Fibroblast of peridontal ligament (primary cell): ENCODE results near the gene SLC25A23.
"Not testable (repeated sequence)": the region's sequence is repeated elsewhere in the genome, so short reads cannot be mapped to it uniquely, and the experiment has no call there.

Source experiments
- DNase-seq: peaks from one replicate; pipeline ENCODE4 v3.0.0-alpha.2; 2010; ENCODE audit errors: extremely low read depth

The SLC25A23 gene

DNA sequence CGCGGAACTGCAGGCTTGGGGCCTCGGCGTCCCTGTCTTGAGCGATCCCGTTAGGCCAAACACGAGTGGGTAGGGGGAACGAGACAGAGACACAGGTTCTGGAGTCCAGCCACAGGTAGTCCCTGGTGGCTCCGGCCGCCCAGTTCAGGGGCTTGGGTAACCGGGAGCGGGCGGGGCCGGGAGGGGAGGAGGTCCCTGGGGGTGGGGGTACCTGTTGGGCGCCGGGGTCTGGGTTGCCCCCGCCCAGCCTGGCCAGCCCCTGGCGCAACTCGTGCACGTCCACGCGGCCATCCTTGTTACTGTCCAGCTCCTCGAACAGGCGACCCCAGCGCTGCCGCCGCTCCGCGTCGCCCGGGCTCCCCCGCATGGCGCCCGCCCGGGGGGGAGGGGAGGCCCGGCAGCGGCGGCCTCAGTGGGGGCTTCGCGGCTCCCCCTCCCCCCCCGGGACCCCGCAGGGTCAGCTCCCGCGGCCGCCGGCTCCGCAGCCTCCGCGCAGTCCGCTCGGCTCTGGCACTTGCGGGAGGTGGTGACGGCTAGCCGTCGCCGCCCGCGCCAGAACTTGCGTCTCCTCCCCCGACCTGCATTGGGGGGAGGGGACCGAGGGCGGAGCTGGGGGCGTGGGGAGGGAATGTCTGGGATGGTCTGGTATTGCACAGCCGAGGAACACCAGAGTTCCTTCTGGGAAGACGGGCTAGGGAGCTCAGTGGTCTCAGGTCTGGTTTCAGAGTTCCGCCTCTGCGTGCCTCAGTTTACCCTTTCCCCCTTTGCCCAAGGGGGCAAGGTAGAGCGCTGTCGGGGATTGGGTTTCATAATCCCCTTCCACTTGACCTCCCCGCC, at the start of gene SLC25A23:
TSS of gene SLC25A23 (minus strand) at position 531 of the 837 bp plus-strand sequence. CDS start at position 367, 164 bp downstream.
- DNase-seq: peak; percentile 47

DNA sequence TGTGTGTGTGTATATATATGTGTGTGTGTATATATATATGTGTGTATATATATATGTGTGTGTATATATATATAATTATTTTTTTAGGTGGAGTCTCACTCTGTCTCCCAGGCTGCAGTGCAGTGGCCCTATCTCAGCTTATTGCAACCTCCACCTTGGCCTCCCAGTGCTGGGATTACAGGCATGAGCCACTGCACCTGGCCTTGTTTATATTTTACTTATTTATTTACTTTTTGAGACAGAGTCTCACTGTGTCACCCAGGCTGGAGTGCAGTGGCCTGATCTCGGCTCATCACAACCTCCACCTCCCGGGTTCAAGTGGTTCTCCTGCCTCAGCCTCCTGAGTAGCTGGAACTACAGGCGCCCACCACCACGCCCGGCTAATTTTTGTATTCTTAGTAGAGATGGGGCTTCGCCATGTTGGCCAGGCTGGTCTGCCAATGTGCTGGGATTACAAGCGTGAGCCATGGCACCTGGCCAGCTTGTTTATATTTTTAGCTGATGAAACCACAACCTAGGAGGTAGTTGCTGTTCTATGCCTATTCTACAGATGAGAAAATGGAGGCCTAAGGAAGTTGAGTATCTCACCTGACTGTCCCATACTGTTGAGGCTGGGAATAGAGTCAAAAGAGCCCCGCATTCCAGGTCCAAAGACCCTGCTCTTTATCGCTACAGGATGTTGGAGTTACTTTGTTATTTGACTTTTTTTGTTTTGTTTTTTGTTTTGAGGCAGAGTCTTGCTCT, 48.6 kb upstream of the SLC25A23 start:
- DNase-seq: not testable (repeated sequence)

DNA sequence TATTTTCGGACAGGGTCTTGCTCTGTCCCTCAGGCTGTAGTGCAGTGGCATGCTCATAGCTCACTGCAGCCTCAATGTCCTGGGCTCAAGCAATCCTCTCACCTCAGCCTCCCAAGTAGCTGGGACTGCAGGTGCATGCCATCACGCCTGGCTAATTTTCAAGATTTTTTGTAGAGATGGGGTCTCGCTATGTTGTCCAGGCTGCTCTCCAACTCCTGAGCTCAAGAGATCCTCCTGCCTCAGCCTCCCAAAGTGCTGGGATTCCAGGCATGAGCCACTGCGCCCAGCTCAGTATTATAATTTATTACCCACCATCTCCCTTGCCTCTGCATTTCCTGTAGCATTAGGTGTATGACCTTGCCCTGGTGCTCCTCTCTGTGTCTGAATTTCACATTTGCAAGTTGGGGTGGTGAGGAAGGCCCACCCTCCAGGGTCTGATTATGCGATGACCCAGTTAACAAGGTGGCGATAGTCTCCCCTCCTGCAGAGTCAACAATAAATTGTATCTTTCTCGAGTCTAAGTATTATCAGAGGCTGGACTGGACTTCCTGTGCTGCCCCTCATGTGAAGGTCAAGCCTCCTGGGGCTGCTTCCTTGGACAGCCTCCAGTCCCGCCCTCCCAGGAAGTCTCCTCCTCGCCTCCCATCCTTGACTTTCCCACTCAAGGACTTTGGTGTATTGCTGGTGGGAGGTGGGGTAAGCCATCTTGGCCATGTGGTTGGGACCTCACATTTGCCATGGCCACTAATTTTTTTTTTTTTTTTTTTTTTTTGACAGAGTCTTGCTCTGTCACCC, 44.0 kb upstream of the SLC25A23 start:
- DNase-seq: no peak

DNA sequence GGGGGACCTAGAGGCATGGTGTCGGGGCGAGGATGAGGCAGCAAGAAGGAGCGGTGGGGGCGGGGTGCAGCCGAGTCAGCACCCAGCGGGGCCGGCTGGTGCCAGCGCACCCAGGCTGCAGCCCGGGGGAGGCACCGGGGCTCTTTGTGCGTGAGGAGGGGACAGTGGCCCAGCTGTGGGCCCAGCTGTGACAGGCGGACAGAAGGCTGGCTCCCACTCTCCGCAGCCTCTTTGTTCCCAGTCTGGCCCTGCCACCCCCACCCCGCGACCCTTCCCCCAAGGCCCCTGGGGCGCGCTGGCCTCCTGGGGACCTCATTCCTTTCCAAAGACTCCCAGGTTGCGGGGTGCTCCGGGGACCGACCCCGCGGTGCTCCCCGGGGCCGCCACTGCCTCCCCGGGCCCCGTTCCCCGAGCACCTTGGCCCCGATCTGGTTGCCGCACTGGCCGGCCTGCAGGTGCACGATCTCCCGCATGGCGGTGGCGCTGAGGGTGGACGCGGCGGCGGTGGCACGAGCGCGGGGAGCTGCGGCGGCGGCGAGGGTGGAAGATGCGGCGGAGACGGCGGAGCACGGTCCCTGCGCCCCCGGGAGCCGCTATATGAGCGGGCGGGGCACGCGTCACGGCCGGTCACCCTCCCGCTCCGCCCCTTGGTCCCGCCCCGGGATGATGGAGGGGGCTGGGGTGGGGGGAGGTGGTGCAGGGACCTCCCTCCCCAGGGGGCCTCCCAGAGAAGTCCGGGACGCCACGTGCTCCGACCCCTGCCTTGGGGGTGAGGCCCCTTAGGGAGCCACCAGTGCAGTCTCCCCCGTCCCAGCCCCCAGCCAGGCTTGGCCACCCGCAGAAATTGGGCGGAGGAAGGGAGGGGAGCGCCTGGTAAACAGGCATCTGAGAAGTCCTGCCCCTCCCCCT, 42.4 kb upstream of the SLC25A23 start, which contains the start of gene TUBB4A:
TSS of gene TUBB4A (minus strand) at position 570 of the 909 bp plus-strand sequence. CDS start at position 473, 97 bp downstream.
- no peak for DNase-seq

DNA sequence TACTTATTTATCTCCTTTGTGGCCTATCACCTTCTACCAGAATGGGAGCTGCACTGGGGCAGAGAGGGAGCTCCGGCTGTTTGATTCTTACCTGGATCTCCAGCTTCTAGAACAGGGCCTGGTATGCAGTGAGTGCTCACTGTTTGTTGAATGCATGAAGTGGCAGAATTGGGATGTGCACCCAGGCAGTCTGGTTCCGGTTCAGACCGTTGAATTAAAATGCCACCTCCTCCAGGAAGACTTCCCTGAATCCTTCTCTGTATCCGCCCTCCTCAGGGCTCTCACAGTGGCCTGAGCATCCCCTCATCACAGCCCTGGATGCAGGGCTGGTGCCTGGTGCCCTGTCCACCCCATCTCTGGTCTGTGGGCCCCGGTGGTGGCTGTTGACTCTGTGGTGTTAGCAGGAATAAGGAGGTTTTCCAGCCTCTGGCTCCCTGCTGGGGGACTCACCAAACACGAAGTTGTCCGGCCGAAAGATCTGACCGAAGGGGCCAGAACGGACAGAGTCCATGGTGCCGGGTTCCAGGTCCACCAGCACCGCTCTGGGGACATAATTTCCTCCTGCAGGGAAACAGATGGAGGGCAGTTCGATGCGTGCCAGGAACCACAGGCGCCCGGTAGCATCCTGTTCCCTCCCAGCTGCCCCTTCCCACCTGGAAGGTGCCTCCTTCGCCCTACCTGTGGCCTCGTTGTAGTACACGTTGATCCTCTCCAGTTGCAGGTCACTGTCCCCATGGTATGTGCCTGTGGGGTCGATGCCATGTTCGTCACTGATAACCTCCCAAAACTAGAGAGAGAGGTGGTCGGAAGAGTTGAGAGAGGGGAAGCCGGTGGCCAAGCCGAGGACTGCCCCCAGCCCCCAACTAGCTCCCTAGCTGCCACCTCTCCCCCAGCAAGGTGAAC, 41.5 kb upstream of the SLC25A23 start:
- DNase-seq: no peak

DNA sequence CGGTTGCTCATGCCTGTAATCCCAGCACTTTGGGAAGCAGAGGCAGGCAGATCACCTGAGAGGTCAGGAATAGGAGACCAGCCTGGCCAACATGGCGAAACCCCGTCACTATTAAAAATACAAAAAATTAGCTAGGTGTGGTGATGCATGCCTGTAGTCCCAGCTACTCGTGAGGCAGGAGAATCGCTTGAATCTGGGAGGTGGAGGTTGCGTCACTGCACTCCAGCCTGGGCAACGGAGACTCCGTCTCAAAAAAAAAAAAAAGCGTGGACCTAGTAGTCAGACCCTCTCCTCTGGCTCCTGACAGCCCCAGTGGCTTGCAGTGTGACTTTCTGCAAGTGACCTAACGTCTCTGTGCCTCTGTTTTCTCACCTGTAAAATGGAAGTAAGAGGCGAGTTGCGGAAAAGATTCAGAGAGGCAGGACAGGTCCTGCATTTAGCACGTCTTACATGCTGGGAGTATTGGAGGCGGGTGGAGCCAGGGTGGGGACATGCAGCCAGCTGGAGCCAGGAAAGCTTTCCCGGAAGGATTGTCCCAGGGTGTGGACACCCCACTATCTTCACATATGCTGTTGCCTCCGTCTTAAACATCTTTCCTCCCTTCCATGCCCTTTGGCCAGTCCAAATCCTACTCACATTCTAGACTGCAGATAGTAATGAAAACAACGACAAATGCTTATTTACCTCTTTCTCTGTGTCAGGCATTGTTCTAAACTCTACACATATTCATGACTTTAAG, 39.6 kb upstream of the SLC25A23 start:
- no peak for DNase-seq

DNA sequence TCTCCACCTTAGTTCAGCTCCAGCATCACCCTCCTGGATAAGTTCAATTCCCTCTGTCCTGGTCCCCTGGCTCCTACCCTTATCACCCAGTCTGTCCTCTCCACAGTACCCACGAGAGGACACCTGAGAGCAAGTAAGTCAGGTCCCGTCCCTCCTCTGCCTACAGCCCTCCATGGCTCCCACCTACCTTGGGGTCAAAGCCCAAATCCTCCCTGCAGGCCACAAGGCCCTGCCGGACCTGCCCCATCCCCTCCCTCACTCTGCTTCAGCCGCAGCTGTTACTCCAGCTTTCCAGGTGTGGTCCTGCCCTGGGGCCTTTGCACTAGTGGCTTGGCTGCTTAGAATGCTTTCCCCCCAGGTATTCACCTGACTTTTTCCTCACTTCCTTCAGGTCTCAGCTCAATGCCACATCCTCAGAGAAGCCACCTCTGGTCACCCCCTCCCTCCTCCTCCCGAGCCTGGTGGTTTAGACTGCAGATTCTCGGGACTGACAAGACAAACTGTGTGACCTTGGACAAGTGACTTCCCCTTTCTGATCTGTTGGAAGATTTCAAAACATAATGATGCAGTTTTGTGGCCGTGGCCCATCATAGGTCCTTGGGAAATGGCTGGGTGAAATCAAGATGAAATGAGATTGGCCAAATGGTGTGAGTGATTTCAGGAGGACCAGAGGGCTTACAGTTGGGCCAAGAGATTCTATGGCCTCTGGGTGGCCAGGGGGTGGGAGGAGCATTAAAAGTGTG, 38.9 kb upstream of the SLC25A23 start:
- DNase-seq: no peak

DNA sequence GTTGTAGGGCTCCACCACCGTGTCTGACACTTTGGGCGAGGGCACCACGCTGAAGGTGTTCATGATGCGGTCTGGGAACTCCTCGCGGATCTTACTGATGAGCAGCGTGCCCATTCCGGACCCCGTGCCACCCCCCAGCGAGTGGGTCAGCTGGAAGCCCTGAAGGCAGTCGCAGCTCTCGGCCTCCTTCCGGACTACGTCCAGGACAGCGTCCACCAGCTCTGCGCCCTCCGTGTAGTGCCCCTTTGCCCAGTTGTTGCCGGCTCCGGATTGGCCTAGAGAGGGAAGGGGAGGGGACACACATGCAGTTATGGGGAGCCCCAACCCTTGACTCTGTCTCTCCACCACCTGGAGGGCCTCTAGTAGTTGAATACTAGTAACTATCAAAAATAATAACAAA, 36.4 kb upstream of the SLC25A23 start:
- DNase-seq: no peak

DNA sequence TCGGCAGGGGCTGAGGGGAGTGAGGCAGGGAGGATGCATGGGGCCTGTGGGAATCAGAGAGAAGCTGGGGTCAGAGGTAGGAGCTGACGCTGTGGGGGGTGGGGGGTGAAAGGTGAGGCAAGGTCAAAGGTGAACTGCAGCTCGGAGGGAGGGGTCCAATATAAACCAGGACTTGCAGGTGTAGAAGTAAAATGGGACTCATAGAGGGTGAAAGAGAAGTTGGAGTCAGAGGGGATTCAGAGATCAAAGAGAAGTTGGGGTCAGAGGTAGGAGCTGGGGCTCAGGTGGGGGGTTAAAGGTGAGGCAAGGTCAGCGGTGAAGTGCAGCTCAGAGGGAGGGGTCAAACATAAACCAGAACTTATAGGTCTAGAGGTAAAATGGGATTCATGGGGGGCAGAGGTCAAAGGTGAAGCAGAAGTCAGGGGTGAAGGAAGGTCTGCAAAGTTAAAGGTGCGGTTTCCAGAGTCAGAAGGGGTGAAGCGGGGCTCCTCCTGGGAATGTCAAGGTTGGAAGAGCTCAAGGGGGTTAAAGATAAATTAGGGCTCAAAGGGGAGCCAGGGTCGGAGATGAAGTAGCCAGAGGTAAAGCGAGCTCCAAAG, 34.9 kb upstream of the SLC25A23 start:
- DNase-seq: no peak

DNA sequence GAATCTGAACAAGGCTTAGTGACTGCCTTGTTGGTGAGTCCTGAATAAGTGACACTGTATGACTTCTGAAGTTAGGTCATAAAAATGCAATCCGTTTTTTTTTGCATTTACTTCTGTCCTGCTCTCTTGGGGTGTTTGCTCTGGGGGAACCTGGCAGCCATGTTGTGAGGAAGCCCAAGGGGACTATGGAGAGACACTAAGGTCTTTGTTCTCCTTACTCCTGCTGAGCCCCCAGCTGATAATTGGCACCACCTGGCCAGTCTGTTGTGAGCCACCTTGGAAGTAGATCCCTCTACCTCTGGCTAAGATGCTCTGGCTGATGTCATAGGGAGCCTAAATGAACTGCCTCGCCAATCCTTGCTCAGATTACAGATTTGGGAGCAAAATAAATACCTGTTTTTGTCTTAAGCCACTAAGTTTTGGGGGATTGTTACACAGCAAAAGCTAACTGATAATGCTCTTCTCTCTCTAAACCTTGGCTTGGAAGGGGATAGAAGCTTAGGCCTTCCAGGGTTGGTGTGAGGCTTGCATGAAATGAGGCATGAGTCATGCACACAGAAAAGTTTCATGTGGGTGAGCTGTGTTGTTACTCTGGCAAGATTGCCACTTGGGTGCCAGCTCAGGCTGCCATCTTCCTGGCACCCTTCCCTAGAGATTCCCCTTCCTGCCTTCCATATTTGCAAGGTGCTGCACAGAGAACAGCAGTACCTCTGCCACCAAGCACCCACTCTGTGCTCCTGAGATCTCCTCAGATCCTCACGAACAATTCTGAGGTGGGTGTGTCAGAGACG, 32.4 kb upstream of the SLC25A23 start:
- no peak for DNase-seq

DNA sequence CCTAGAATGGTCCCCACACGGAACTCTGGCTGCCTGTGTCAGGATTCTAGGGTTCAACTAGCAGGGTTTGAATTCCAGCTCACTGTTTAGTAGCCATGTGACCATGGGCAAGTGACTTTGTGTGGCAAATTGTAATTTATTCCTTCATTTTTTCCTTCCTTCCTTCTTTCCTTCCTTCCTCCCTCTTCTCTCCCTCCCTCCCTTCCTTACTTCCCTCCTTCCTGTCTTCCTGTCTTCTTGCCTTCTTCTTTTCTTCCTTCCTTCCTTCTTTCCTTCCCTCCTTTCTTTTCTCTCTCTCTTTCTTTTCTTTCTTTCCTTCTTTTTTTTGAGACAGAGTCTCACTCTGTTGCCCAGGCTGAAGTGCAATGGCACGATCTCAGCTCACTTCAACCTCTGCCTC, 30.5 kb upstream of the SLC25A23 start:
- no peak for DNase-seq

DNA sequence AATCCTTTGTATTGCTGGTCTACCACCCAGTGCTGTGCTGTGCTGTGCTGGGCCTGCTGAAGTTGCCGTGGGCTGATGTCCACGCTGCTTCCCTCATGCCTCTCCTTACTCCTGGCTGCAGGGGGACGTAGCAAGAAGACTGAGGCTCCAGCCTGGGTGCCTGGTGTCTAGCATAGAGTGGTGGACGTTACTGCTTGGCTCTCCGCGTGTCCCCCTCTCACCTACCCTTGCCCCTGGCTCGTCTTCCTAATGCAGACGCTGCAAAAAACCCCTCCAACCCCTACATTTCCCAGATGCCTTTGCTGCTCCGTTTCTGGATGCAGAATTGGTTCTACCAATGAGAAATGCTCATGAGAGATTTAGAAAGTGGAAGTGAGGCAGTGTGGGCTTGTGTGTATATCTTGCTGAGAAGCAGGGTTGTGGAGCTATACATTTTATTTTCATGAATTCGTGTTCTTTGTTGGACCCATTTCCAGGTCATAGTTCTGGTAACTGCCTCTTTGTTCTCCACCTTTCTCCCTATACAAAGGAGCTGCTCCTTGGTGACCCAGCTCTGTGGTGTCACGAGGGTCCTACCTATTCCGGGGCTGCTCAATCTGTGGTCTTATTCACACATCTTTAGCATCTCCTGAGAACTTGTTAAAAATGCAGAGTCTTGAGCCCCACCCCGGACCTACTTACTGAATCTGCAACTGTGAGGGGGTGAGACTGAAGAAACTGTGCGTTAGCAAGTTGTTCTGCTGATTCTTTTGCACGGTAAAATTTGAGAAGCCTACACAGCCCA, 29.9 kb upstream of the SLC25A23 start:
- no peak for DNase-seq

DNA sequence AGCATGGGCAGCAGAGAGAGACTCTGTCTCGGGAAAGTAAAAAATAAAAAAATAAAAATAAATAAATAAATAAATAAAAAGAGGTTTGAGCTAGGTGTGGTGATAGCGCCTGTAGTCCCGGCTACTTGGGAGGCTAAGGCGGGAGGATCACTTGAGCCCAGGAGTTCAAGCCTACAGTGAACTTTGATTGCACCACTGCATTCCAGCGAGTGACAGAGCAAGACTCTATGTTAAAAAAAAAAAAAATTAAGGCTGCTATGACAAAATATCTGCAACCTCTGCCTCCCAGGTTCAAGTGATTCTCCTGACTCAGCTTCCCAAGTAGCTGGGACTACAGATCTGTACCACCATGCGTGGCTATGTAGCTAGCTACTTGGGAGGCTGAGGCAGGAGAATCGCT, 25.2 kb upstream of the SLC25A23 start:
- no peak for DNase-seq

DNA sequence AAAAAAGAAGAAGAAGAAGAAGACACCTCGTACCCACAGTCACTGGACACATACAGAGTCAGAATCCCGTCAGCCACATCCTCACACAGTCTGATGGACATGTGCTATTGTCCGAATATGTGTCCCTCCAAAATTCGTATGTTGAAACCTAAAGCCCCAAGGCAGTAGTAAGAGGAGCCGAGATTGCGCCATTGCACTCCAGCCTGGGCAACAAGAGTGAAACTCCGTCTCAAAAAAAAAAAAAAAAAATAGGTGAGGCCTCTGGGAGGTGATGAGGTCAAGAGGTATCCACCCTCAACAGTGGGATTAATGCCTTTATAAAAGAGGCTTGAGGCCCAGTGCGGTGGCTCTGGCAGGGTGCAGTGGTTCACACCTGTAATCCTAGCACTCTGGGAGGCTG, 24.6 kb upstream of the SLC25A23 start:
- DNase-seq: no peak

DNA sequence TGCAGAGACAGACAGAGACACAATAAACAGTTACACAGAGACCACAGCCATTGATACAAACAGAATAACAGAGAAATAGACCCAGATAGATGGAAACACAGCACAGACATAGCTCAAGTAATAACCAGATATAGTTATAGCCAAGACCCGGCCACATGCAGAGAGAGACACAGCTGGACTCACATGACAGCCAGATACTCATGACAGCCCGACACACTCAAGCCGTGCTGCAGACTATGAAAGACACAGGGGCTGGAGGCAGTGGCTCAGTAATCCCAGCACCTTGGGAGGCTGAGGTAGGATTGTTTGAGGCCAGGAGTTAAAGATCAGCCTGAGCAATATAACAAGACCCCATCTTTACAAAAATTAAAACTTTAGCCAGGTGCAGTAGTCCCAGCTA, 23.6 kb upstream of the SLC25A23 start:
- no peak for DNase-seq

DNA sequence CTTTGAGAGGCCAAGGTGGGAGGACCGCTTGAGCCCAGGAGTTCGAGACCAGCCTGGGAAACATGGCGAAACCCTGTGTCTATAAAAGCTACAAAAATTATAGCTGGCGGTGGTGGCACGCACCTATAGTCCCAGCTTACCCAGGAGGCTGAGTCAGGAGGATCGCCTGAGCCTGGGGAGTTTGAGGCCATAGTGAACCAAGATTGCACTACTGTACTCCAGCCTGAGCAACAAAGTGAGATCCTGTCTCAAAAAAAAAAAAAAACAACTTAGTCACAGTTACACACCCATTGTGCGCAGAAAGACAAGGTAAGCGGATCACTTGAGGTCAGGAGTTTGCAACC, 22.7 kb upstream of the SLC25A23 start:
- no peak for DNase-seq
